Stimulated activated CD4-positive, alpha-beta T cell treated with anti-CD3 and anti-CD28 coated beads, TNF-alpha, amount 100 ng/mL, for 1 hour (primary cell): ENCODE results near the gene ZFX.

Experiments used
- DNase-seq, 3 donors: peaks; one replicate each; pipeline ENCODE4 v3.0.0-alpha.2; 2020; ENCODE audit warnings: low read depth in 3 of 3, low spot score in 1 of 3

ZFX gene

GRCh38 chrX:24201216-24201615 is 51.7 kb downstream of the ZFX start:
- no peak for DNase-seq

GRCh38 chrX:24202465-24203031 is 53.0 kb downstream of the ZFX start:
- no peak for DNase-seq

GRCh38 chrX:24203072-24203808 is 53.7 kb downstream of the ZFX start:
- DNase-seq, result no peak

GRCh38 chrX:24204331-24204730 is 54.8 kb downstream of the ZFX start:
- DNase-seq, result no peak

- DNase-seq, result no peak
Observed at GRCh38 chrX:24204958-24205357, 55.4 kb downstream of the ZFX start.

GRCh38 chrX:24207826-24208225 is 58.3 kb downstream of the ZFX start:
- no peak for DNase-seq

- no peak for DNase-seq
Observed at GRCh38 chrX:24208496-24209240, 59.1 kb downstream of the ZFX start.

- DNase-seq, result no peak
Observed at GRCh38 chrX:24210190-24210589, 60.7 kb downstream of the ZFX start.

- DNase-seq, result no peak
Observed at GRCh38 chrX:24214568-24214967, 65.0 kb downstream of the ZFX start.

- DNase-seq, result no peak
Observed at GRCh38 chrX:24215272-24215671, 65.7 kb downstream of the ZFX start.

GRCh38 chrX:24216037-24216436 is 66.5 kb downstream of the ZFX start:
- no peak for DNase-seq

GRCh38 chrX:24216827-24217226 is 67.3 kb downstream of the ZFX start:
- no peak for DNase-seq

- DNase-seq, result no peak
Observed at GRCh38 chrX:24219320-24219719, 69.8 kb downstream of the ZFX start.

- no peak for DNase-seq
Observed at GRCh38 chrX:24221872-24222271, 72.3 kb downstream of the ZFX start.

GRCh38 chrX:24225265-24225664 is 75.7 kb downstream of the ZFX start:
- no peak for DNase-seq

- DNase-seq, result no peak
Observed at GRCh38 chrX:24226176-24226575, 76.6 kb downstream of the ZFX start.

GRCh38 chrX:24228596-24228995 is 79.1 kb downstream of the ZFX start:
- DNase-seq, result no peak

GRCh38 chrX:24229400-24229879 is 79.9 kb downstream of the ZFX start:
- DNase-seq, result no peak

- DNase-seq, result no peak
Observed at GRCh38 chrX:24229976-24230375, 80.4 kb downstream of the ZFX start.

- no peak for DNase-seq
Observed at GRCh38 chrX:24231131-24231540, 81.6 kb downstream of the ZFX start.

- no peak for DNase-seq
Observed at GRCh38 chrX:24231641-24232179, 82.2 kb downstream of the ZFX start.

- DNase-seq, result no peak
Observed at GRCh38 chrX:24232796-24233195, 83.3 kb downstream of the ZFX start.
